GM23338 (cell line): ENCODE results near the gene RHOH. TPM values are rescaled to one million over a fixed set of nuclear protein-coding genes. Genes with fewer than 3 reads are reported as not detected.

ENCODE experiments used
- ATAC-seq: fragments of 200-7000 bp; cut with Tn5 transposase; 3 replicates; pipeline ENCODE4 v1.9.1; 2020
- DNase-seq: peaks from one replicate; pipeline ENCODE4 v3.0.0-alpha.2; 2015; ENCODE audit warnings: low spot score
- H2AFZ ChIP-seq: fragments of 200-600 bp; sonication (generic); 2 replicates; pipeline ENCODE4 v1.8.0; 2016; ENCODE audit warnings: antibody characterized with exemption, mild to moderate bottlenecking, moderate library complexity
- H3F3A ChIP-seq: fragments of 200-600 bp; sonication (generic); replicated peaks from 2 replicates; pipeline ENCODE4 v1.8.0; 2017; ENCODE audit warnings: antibody characterized with exemption, mixed run types, low read depth
- H3K27ac ChIP-seq: fragments of 200-600 bp; sonication (generic); 2 replicates; pipeline ENCODE4 v1.6.1; 2016; ENCODE audit warnings: low read depth
- H3K27me3 ChIP-seq: fragments of 200-600 bp; sonication (generic); 2 replicates; pipeline ENCODE4 v1.8.0; 2016; ENCODE audit warnings: mild to moderate bottlenecking, mixed run types, moderate library complexity; ENCODE audit not compliant: insufficient read depth
- H3K36me3 ChIP-seq: fragments of 200-600 bp; sonication (generic); 2 replicates; pipeline ENCODE4 v1.8.0; 2016; ENCODE audit warnings: mild to moderate bottlenecking; ENCODE audit not compliant: insufficient read depth
- H3K4me1 ChIP-seq: fragments of 200-600 bp; sonication (generic); 2 replicates; pipeline ENCODE4 v1.8.0; 2016; ENCODE audit warnings: mild to moderate bottlenecking, moderate library complexity; ENCODE audit not compliant: insufficient read depth
- H3K4me2 ChIP-seq: fragments of 200-600 bp; sonication (generic); 2 replicates; pipeline ENCODE4 v1.7.1; 2017; ENCODE audit warnings: mixed run types
- H3K4me3 ChIP-seq: fragments of 200-600 bp; sonication (generic); 2 replicates; pipeline ENCODE4 v1.6.1; 2016; ENCODE audit warnings: mixed run types
- H3K79me2 ChIP-seq: fragments of 200-600 bp; sonication (generic); replicated peaks from 2 replicates; pipeline ENCODE4 v1.8.0; 2017; ENCODE audit warnings: mild to moderate bottlenecking; ENCODE audit not compliant: insufficient read depth
- H3K9me2 ChIP-seq: fragments of 200-600 bp; sonication (generic); 2 replicates; pipeline ENCODE4 v1.8.0; 2017; ENCODE audit not compliant: insufficient read depth
- H4K20me1 ChIP-seq: fragments of 200-600 bp; sonication (generic); replicated peaks from 2 replicates; pipeline ENCODE4 v1.8.0; 2017; ENCODE audit warnings: mild to moderate bottlenecking; ENCODE audit not compliant: insufficient read depth
- H3K27ac Mint-ChIP-seq: 2 replicates; pipeline ENCODE4 v1.8.0; 2020; ENCODE audit warnings: inconsistent platforms, mild to moderate bottlenecking, moderate library complexity, mixed read lengths
- H3K27me3 Mint-ChIP-seq: 3 replicates; pipeline ENCODE4 v1.8.0; 2022; ENCODE audit warnings: low read depth, mild to moderate bottlenecking, moderate library complexity, mixed read lengths, inconsistent platforms; ENCODE audit not compliant: insufficient read depth, poor library complexity
- H3K36me3 Mint-ChIP-seq: 3 replicates; pipeline ENCODE4 v1.8.0; 2021; ENCODE audit warnings: low read depth, mild to moderate bottlenecking, inconsistent platforms, moderate library complexity, mixed read lengths
- H3K4me1 Mint-ChIP-seq: 3 replicates; pipeline ENCODE4 v1.8.0; 2020; ENCODE audit warnings: mild to moderate bottlenecking, inconsistent platforms, mixed read lengths
- H3K4me3 Mint-ChIP-seq: 3 replicates; pipeline ENCODE4 v1.8.0; 2021; ENCODE audit warnings: moderate library complexity, mild to moderate bottlenecking, inconsistent platforms, mixed read lengths
- H3K9me3 Mint-ChIP-seq: 3 replicates; pipeline ENCODE4 v1.8.0; 2020; ENCODE audit warnings: moderate library complexity, mild to moderate bottlenecking, inconsistent platforms, mixed read lengths
- CREB1 ChIP-seq: fragments of 250-450 bp; sonication (Bioruptor Pico); IDR thresholded peaks from 2 replicates; pipeline ENCODE4 v1.5.0; 2020; ENCODE audit warnings: low read depth, mild to moderate bottlenecking, moderate library complexity
- CTCF ChIP-seq, 2 experiments: fragments of 200-600 bp in 1 of 2; sonication (generic) in 1 of 2; conservative IDR thresholded peaks; 2 replicates each; pipeline versions ENCODE4 v1.5.1 to v1.6.1; 2016 to 2017; ENCODE audit warnings: antibody characterized with exemption in 2 of 2, low read depth in 2 of 2, mild to moderate bottlenecking in 2 of 2, moderate library complexity in 1 of 2
- EZH2 ChIP-seq: fragments of 200-600 bp; sonication (generic); IDR thresholded peaks from one replicate; pipeline ENCODE4 v1.8.0; 2017; ENCODE audit warnings: antibody characterized with exemption, mild to moderate bottlenecking, low read depth; ENCODE audit not compliant: unreplicated experiment
- EZH2phosphoT487 ChIP-seq: fragments of 200-600 bp; sonication (generic); IDR thresholded peaks from one replicate; pipeline ENCODE4 v1.8.1; 2018; ENCODE audit warnings: antibody characterized with exemption; ENCODE audit not compliant: unreplicated experiment
- JUNB ChIP-seq: IDR thresholded peaks from one replicate; pipeline ENCODE4 v1.6.1; 2016; ENCODE audit warnings: antibody characterized with exemption; ENCODE audit not compliant: unreplicated experiment
- NANOG ChIP-seq: IDR thresholded peaks from 2 replicates; pipeline ENCODE4 v1.6.1; 2016; ENCODE audit warnings: antibody characterized with exemption, borderline replicate concordance
- POLR2AphosphoS5 ChIP-seq: IDR thresholded peaks from 2 replicates; pipeline ENCODE4 v1.6.1; 2016; ENCODE audit warnings: antibody characterized with exemption, low read depth
- STAT1 ChIP-seq: IDR thresholded peaks from one replicate; pipeline ENCODE4 v1.6.1; 2016; ENCODE audit warnings: antibody characterized with exemption; ENCODE audit not compliant: unreplicated experiment
- ZNF114 ChIP-seq: fragments of 250-450 bp; sonication (Bioruptor Pico); IDR thresholded peaks from 2 replicates; pipeline ENCODE4 v1.5.0; 2020; ENCODE audit warnings: mild to moderate bottlenecking, moderate library complexity
- polyA plus RNA-seq: library from polyadenylated mRNA; unstranded; fragments of >200 nt; fragmentation: Nextera tagmentation; extraction: Ambion mirVana; gene quantifications from 2 replicates; pipeline ENCODE4 v1.2.1, GENCODE V29; 2016
- total RNA-seq: library from RNA; depleted of rRNA; stranded (reverse); fragments of >200 nt; shearing (Covaris generic); gene quantifications from 2 replicates; pipeline ENCODE4 v1.2.3, GENCODE V29; 2014
- TF ChIP-seq, protein P1 (sequence below): IDR thresholded peaks from one replicate; pipeline ENCODE4 v1.6.1; 2018; ENCODE audit warnings: antibody characterized with exemption; ENCODE audit not compliant: unreplicated experiment
- TF ChIP-seq, protein P2 (sequence below): IDR thresholded peaks from 2 replicates; pipeline ENCODE4 v1.6.1; 2016; ENCODE audit warnings: antibody characterized with exemption

Gene RHOH
- total and polyA plus RNA-seq, 2 experiments from 2014 or later = 2.2 to 3.7 TPM

DNA sequence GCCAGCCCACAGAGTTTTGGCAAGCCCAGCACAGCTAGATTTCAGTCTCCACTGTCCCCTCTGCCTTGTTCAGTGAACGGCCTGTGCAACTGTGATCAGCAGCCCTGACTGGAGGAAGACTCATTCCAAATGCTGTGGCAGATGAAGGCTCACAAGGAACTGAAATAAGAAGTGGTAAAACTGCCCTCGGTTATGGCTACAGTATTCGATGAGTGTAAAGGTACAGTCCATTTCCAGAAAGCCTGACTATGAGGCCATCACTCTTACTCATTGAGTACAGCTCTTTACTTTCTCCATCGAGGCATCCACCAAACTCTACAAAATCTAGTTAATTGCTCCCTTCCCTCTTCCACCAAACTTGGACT lies 69.1 kb downstream of the RHOH start:
- Histone ChIP-seq H3K27ac (no peak overlapping the region), H3K27me3 (no peaks in the 10 kb centered on the region), H3K4me2 (no peak overlapping the region), H3K4me1 (0 out of 2 replicates have a peak, but pooled peaks cover 4% of the 10 kb centered on the region), H3K4me3 (no peak overlapping the region), H2AFZ (0 out of 2 replicates have a peak overlapping the region, but pooled peaks have one; percentile 93), H3K36me3 (no peaks in the 10 kb centered on the region; the same call in 1 of the 2 replicates), H4K20me1 (no peaks in the 10 kb centered on the region), H3F3A (no peaks in the 10 kb centered on the region), H3K9me2 (peaks cover 4% of the 10 kb centered on the region; the same call in 1 of the 2 replicates), H3K79me2 (no peaks in the 10 kb centered on the region)
- Mint-ChIP-seq H3K27me3 (peaks cover 6% of the 10 kb centered on the region), H3K4me3 (no peak overlapping the region), H3K36me3 (no peaks in the 10 kb centered on the region), H3K9me3 (no peaks in the 10 kb centered on the region), H3K27ac (no peak overlapping the region), H3K4me1 (peaks cover 20% of the 10 kb centered on the region)
- DNase-seq (no peak), ATAC-seq (no peak)
- TF ChIP-seq EZH2phosphoT487 (no peak), STAT1 (no peak)

- H3K27me3 Mint-ChIP-seq = peaks cover 5% of the 10 kb centered on the region
- H3K36me3 ChIP-seq = no peaks in the 10 kb centered on the region; the same call in 1 of the 2 replicates
- TF ChIP-seq, protein P1, sequence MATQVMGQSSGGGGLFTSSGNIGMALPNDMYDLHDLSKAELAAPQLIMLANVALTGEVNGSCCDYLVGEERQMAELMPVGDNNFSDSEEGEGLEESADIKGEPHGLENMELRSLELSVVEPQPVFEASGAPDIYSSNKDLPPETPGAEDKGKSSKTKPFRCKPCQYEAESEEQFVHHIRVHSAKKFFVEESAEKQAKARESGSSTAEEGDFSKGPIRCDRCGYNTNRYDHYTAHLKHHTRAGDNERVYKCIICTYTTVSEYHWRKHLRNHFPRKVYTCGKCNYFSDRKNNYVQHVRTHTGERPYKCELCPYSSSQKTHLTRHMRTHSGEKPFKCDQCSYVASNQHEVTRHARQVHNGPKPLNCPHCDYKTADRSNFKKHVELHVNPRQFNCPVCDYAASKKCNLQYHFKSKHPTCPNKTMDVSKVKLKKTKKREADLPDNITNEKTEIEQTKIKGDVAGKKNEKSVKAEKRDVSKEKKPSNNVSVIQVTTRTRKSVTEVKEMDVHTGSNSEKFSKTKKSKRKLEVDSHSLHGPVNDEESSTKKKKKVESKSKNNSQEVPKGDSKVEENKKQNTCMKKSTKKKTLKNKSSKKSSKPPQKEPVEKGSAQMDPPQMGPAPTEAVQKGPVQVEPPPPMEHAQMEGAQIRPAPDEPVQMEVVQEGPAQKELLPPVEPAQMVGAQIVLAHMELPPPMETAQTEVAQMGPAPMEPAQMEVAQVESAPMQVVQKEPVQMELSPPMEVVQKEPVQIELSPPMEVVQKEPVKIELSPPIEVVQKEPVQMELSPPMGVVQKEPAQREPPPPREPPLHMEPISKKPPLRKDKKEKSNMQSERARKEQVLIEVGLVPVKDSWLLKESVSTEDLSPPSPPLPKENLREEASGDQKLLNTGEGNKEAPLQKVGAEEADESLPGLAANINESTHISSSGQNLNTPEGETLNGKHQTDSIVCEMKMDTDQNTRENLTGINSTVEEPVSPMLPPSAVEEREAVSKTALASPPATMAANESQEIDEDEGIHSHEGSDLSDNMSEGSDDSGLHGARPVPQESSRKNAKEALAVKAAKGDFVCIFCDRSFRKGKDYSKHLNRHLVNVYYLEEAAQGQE = no peak
- TF ChIP-seq CTCF (conservative IDR thresholded peaks at IDR 0.05; ENCODE audit: low read depth in 2 of 2) (no peak), EZH2 (no peak), JUNB (no peak), CREB1 (CRISPR knock-in tag) (no peak), NANOG (no peak), EZH2phosphoT487 (no peak), ZNF114 (CRISPR knock-in tag) (no peak), POLR2AphosphoS5 (no peak)
- TF ChIP-seq, protein P2, sequence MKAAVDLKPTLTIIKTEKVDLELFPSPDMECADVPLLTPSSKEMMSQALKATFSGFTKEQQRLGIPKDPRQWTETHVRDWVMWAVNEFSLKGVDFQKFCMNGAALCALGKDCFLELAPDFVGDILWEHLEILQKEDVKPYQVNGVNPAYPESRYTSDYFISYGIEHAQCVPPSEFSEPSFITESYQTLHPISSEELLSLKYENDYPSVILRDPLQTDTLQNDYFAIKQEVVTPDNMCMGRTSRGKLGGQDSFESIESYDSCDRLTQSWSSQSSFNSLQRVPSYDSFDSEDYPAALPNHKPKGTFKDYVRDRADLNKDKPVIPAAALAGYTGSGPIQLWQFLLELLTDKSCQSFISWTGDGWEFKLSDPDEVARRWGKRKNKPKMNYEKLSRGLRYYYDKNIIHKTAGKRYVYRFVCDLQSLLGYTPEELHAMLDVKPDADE = no peak
Observed at GRCh38 chr4:40269133-40269532, 72.3 kb downstream of the RHOH start.

More at GRCh38 chr4:40269133-40269532, 72.3 kb downstream of the RHOH start:
- Mint-ChIP-seq H3K4me3 (no peak overlapping the region), H3K4me1 (peaks cover 14% of the 10 kb centered on the region), H3K36me3 (no peaks in the 10 kb centered on the region), H3K9me3 (no peaks in the 10 kb centered on the region), H3K27ac (no peak overlapping the region)
- H3K27me3 ChIP-seq = no peaks in the 10 kb centered on the region
- H4K20me1 ChIP-seq = no peaks in the 10 kb centered on the region
- no peaks in the 10 kb centered on the region for H3F3A ChIP-seq
- H3K9me2 ChIP-seq = peaks cover 4% of the 10 kb centered on the region; the same call in 1 of the 2 replicates
- H3K4me2 ChIP-seq = no peak overlapping the region
- ATAC-seq (no peak), DNase-seq (no peak)
- H3K27ac ChIP-seq = no peak overlapping the region
- no peaks in the 10 kb centered on the region for H3K79me2 ChIP-seq
- H2AFZ ChIP-seq = no peak overlapping the region
- 0 out of 2 replicates have a peak, but pooled peaks cover 4% of the 10 kb centered on the region for H3K4me1 ChIP-seq
- no peak overlapping the region for H3K4me3 ChIP-seq
